Measurements from ENCODE around the gene F13A1. TPM values are rescaled to one million over a fixed set of nuclear protein-coding genes. Genes with fewer than 3 reads are reported as not detected.

Gene F13A1
- not detected in 2 replicates for total RNA-seq (2014; rRNA removed; shearing (Covaris generic))

- DNase-seq (ENCODE audit: low spot score), result no peak
Observed at GRCh38 chr6:6319952-6320811, at the start of gene F13A1. TSS of gene F13A1 (minus strand) at chr6:6320662. CDS start at chr6:6318664, 1,998 bp downstream.

DNA sequence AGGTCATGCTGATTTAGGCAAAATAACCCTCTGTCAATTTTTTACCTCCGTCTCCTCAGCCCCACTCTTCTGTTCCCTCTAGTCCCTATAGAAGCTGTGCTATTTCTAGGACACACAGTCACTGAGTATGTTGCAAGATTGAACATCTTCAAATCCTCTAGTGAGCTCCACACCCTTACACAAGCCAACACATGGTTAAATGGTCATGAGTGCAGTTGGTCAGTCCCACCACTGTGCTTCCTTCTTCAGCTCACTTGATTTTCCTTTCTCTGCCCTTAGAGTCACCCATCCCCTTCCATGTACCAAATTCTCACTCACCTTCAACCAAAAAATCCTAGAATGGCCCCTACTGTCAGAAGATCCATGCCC lies 48.2 kb upstream of the F13A1 start:
- no peak for DNase-seq (ENCODE audit: low spot score)

- no peak for DNase-seq (ENCODE audit: low spot score)
Observed at GRCh38 chr6:6368040-6368683, 47.7 kb upstream of the F13A1 start.

GRCh38 chr6:6366803-6367202 lies 46.3 kb upstream of the F13A1 start:
- DNase-seq (ENCODE audit: low spot score), result no peak

DNA sequence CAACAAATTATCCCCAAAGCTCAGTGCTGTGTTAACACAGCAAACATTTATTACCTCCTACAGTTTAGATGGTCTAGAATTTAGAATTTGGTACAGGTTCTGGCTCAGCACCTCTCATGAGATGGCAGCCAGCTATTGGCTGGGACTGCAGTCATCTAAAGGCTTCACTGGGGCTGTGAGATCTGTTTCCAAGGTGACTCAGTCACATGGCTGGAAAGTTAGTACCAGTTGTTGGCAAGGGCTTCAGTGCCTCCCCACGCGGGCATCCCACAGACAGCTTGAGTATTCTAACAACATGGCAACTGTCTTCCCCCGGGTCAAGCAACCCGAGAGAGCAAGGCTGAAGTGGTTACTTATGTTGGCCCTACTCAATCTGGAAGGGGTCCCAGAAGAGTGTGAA lies 44.8 kb upstream of the F13A1 start:
- DNase-seq (ENCODE audit: low spot score), result no peak

DNA sequence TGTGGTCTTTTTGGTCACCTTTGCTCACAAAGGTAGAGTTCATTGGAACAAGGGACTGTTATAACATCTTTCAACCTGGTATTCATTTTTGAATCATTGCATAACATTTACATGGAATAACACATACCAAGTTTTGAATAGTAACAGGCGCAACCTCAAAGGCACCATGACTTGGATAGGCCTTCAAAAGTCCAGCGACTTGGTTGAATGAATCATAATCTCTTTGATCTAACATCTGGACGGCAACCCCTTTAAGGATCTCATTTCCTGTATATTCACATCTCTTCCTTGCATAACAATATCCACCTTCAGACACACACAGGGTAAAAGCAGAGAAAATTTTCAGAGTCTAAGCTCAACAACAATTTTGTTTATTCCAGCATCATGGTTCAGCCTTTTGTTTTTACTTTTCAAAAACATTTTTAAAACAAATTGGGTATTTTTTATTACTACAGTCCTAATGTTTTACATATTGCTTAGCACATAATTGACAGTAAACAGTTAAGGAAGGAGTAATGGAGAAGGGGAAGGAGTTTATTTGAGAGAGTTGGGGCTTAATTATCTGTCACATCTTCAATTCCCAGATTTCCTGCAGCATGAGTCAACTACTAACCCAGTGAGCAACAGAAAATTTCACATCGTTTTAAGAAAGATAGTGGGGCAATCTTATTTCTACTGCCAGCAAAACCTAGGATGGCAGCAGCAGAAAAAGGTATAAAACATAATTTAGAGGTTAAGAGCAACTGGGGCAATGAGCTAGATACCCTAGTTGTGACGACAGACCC lies 41.8 kb upstream of the F13A1 start:
- DNase-seq (ENCODE audit: low spot score), result no peak

DNA sequence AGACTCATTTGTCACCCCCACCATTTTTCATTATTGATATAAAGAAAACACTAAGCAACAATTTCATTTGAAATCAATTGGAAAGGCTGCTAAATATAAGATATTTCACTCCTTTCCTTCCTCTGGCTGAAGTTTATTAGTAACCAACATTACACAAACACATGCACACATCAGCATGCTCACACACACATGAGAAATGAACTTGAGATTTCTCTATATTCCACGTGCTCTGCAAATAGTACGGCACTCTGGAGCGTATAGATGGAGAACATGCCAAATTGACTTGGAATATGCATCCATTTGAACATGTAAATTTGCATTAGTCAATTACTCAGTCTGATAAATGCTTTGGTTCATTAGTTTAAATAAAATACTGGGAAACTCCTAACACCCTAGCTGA lies 37.1 kb upstream of the F13A1 start:
- DNase-seq (ENCODE audit: low spot score), result no peak

DNA sequence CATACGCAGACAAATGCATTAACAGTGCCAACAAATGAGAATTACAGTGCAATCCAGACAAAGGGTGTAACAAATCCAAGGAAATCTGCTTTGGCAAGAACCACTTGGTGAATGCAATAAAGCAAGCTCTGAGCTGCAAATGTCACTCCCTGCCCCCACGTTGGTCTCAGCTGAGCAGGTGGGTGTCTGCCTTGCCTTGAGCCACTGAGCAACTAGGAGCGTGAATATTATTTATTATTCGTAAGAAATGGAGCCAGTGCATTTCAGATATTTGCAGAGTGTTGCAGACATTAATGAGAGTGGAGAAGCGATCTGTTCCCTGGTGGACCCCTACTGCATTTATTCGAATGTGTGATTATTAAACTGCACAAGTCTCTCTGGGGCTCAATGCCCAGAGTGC lies 36.6 kb upstream of the F13A1 start:
- no peak for DNase-seq (ENCODE audit: low spot score)

DNA sequence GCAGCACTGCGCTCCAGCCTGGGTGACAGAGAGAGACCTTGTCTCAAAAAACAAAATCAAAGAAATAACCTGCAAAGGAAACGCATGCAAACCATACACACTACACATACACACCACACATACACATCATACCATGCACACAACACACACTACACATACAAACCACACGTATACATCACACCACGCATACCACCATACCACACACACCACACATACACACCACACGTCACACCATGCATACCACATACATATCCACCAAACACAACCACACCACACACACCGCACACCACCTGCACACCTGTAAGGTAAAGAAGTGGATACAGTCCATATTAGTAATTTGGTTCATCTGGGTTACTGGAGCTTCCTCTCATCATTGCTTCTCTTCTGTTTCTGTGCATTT lies 32.3 kb upstream of the F13A1 start:
- no peak for DNase-seq (ENCODE audit: low spot score)

GRCh38 chr6:6351511-6352025 lies 31.1 kb upstream of the F13A1 start:
- no peak for DNase-seq (ENCODE audit: low spot score)

GRCh38 chr6:6350696-6351095 lies 30.2 kb upstream of the F13A1 start:
- DNase-seq (ENCODE audit: low spot score), result no peak

GRCh38 chr6:6348256-6348655 lies 27.8 kb upstream of the F13A1 start:
- DNase-seq (ENCODE audit: low spot score), result no peak

DNA sequence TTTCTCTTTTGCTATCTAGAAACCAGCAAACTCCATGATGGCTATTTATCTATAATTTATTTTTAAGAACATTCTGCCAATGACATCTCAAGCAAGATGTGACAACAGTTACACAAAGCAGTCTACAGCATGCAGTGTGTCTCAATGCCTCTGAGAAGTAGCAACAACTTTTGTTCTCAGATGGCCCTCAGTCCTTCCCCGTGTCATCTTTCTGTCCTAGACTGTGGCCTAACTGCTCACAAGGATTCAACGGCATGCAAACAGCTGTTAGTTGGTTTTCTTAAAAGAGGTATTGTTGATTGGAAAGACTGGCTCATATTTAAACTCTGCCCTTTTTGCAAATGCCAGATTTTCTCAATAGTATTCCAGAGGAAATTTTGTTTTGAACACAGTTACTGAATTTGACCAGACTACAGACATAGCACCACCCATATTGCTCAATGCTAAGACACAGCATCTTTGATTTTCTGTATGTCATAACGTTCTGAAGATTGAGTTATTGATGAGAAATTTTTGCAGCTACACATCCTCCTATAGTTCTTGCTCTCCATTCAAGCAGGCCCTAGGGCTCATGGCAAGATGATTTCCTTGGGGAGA lies 26.1 kb upstream of the F13A1 start:
- no peak for DNase-seq (ENCODE audit: low spot score)

DNA sequence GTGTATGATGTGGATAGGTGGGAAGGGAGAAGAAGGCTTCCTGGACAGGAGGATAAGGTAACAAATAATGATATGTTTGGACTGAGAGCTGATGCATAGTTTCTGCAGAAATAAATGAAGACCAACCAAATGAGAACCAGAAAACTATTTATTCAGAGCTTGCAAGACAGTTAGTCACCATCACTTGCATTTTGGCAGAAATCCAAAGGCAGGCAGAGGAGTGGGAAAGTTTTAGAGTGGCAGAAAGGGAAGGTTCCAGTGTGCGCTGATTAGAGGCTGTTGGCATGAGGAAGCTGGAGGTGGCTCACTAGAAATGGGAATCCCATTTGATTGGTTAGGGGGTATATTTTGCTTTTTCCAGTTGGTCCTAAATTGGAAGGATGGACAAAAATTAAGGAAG lies 13.0 kb upstream of the F13A1 start:
- DNase-seq (ENCODE audit: low spot score), result no peak

- DNase-seq (ENCODE audit: low spot score), result no peak
Observed at GRCh38 chr6:6332811-6333244, 12.4 kb upstream of the F13A1 start.

DNA sequence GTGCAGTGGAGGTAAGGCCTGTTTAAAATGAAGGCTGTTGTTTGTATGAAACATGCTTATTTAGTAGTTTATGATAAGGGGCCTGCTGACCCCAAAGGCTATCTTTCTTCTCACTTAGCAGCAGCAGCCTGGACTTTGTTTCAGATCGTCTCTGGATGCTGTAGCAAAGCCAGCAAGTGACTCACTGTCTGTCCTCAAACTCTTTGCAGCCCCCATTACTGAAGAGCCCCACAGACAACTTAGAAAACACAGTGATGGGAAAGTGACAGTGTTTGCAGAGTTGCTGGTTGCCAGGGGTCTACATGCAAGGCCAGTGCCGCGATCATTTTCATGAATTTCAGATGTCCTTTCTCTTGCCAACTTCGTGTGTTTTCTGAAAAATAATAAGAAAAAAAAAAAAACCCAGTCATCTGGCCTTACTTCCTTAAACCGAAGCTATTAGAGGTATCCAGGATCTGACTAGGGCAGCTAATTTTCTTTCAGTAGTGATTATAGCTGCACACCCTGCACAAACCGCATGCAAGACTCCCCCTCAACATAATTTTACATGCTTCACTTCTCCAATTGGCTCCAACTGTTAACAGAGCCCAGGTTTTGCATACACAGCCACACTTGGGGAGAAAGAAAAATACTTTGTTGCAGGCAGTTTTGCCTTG lies 11.6 kb upstream of the F13A1 start:
- DNase-seq (ENCODE audit: low spot score), result no peak

GRCh38 chr6:6331393-6331792 lies 10.9 kb upstream of the F13A1 start:
- no peak for DNase-seq (ENCODE audit: low spot score)

DNA sequence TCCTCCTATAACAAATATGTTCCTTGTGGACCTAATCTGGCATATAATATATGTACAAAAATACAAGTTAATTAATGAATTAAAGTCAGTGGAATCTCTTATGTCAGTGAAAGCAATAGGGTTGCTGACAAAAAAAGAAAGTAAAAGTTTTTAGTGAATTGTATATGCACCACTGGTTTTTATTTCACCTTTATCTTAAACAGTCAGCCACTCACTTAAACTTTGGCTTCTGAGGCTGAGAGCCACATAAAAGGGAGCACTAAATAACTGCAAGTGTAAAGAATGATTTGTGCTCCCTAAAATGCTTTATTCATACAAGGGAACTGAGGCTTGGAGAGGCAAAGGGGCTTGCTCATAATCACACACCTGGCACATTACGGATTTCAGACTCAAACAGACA lies 9.9 kb upstream of the F13A1 start:
- DNase-seq (ENCODE audit: low spot score), result no peak

DNA sequence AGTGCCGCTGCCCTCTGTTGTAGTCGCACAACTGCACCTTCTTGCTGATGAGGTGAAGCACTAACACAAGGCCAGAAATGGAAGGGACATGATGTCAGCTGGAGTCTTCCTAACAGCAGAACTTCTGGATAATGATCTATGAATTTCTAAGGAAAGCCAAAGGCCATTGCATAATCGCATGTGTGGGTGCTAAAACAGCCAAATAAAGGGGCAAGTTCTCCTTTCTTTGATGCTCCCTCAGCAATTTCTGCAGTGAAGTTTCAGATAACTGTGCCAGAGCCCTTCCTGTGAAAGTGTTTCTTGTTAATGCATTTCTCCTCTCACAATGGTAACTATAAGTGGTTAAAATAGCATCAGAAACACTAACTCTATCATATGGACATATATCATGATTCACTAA lies 8.0 kb upstream of the F13A1 start:
- no peak for DNase-seq (ENCODE audit: low spot score)

- DNase-seq (ENCODE audit: low spot score), result no peak
Observed at GRCh38 chr6:6323352-6323751, 2.9 kb upstream of the F13A1 start.

DNA sequence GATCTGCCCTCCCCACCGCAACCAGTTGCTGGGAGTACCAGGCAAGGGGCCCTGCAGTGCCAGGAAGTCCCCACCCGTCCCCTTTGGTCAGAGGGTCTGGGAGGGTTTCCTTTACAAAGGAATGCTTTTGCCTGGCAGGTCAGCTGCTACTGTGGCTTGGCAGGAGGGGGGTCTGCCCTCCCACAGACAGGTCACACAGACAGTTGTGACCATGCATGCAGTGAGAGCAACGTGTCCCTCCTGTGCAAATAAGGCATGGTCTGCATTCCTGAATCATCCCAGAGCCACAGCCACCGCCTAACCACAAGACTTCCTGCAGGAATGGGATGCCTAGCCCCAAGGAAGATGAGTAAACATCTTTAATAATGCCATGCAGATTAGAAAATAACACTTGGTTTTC lies 439 bp upstream of the F13A1 start:
- peak; percentile 55 for DNase-seq (ENCODE audit: low spot score)
